HG03064 (cell line): Measurements from ENCODE around the gene SND1.

Experiments
- ATAC-seq: cut with Tn5 transposase; IDR thresholded peaks from one replicate; pipeline ENCODE4 v1.9.1; 2021; ENCODE audit warnings: low read depth; ENCODE audit not compliant: unreplicated experiment

Gene SND1

DNA sequence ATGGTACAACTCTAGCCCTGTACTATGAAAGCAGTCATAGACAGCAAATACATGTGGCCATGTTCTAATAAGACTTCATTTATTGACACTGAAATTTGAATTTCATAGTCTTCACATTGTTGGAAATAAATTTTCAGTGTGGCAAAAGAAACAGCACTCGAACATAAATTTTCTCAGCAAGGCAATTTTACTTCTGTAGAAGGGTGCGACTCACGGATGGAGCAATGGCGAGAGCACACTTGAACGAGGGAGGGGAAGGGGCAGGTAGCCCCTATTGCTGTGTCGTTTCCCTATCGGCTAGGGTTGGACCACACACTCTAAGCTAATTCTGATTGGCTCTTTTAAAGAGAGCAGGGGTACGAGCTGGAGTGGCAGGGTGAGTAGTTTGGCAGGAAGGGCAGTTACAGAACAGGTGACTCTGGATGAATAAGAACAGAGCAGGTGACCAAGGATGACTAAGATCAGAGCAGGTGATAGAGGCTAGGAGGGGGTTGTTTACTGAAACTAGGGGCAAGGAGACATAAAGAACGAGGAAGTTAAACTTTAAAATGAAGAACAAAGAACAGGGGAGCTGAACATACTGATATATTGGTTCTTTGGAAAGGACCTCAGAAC, 327.2 kb downstream of the SND1 start:
- no peak for ATAC-seq

DNA sequence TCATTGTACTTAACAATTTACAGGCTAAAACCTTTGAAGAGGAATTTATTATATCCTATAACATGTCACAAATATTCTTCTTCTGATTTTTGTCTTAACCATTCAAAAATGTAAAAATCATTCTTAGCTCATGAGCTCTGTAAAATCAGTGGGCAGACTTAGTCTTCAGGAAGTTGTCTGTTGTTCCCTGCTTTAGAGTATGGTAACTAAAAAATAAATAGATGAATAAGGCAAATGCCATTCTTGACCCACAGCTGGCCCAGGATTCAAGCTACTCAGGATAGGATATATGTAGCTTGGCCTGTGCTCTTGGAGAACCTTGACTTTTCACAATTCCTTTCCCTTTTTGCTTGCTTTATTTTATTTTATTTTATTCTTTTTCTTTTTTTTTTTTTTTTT, 327.7 kb downstream of the SND1 start:
- no peak for ATAC-seq

DNA sequence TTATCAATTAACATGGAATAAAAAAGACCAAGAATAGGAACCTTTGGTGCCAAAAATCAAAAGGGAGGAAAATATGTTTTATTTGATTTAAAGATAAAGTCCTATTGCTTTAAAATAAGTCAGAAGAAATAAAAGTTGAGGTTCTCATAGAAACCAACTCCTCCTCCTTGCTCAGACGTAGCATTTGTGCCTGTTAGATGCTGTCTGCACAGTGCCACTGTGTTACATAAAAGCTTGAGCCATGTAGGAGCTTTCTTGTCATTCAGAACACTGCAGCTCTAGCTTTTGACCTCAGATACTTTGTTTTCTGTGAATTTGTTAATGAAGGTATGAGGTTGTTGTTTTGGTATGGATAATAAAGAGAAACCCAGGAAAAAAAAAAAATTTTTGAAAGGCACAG, 328.9 kb downstream of the SND1 start:
- ATAC-seq = no peak

DNA sequence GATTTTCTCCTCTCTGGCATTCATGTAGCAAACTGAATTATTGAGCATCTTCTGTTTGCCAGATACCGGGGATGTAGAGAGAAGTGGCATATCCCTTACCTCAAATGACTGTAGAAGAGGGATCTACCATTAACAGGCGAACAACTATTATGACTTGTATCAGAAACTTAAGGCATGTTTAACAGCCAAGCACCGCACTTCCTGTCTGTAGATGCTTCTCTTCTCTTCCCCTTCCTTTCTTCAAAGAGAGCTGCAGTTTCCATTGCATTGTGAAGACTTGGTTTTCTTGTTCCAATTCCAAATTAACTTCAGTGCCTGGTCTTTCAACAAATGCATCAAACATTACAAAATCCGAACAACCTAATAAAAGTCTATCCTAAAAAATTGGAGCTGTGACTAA, 330.0 kb downstream of the SND1 start:
- no peak for ATAC-seq

DNA sequence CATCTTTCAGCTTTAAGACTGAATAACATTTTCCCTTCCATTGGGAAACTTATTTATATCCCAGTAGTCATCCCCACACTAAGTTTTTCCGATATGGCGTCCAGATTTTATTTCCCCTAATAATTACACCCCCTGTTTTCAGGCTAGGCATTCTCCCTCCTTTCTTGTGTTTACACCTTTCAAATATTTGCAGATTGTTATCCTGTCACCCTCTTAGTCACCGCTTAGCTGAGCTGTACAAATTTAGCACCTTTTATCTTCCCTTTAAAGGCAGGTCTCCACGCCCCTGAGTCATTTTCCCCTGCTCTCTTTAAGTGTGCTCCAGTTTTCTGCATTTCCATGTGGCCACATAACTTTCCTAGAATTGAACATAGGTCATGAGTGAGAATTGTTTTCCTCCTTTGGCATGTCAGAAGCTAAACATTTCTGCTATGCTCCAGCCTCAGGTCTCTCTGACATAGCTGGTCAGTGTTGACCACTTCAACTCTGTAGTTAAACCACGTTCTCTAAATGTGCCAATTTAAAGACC, 331.9 kb downstream of the SND1 start:
- ATAC-seq = no peak

DNA sequence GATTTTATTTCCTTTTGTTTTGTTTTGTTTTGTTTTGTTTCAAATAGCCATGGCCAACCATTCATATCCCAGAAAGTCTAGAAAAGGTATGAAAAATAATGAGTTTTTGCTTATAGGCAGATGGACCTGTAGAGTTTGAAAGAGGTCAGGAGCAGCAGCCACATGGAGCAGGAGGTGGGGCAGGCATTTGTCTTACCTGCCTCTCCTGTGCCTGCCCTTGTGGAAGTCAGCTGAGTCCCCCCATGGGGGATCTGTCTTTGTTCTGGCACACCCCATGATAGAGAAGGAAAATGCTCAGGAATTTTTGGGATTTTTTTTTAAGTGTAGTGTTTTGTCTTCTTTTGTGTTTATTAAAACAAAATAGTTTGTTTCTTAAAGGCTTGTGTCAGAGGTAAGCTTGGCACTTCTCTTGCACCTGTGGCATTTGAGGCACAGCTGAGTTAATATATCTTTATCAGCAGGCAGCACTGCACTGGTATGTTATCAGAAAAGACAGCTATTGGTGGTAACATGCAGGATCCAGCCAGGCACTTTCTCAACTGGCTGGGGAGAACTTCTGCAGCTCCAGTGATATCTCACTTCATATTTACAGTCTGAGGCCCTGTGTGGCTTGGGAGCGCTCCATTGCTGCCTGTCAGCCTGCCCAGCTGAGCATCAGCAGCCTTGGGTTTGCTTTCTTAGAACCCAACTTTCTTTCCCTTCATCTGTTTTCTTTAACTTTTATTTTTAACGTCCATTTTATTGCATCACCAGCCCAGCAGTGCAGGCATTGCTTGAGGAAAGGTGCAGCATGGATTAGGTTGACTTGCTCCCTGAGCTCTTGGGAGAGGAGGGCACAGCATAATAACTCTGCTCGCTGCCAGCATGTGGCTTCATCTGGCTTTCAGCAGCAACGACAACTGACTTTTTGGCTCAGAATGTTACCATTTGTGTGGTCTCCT, 334.9 kb downstream of the SND1 start:
- ATAC-seq = no peak

DNA sequence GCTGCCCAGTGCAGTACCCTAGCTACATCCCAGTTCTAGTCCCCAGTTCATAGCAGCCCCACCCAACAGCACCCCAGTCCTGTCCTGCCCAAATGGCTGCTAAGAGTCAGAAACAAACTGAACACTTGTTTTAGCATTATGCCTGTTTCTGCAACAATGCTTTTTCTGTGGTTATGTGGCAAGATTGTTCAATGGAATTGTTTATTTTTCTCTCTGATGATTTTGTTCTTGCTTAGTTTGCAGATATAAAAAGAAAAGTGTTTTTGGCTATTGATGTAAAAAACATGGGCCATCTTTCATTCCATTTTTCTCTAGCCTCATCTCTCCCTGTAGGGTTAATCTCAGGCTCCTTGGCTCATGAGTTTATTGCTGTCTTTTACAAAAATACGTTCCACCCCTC, 336.8 kb downstream of the SND1 start:
- ATAC-seq = no peak

DNA sequence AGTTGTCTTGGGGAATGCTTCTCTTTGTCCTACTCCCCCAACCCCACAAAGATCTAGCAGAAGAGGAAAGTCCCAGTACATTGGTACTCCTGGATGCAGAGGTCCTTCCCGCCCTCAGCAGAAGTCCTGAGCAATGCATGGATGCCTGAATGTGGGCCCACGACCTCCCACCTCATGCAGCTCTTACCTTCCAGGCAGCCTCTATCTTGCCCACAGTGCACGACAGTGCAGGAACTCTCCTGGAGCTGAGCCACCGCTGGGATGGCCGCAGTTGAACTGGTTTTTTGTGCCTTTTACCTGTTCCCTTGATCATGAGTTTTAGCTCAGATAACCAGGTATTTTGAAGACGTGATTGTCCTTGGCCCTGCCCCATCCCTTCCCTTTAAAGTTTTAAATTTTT, 341.3 kb downstream of the SND1 start:
- no peak for ATAC-seq

DNA sequence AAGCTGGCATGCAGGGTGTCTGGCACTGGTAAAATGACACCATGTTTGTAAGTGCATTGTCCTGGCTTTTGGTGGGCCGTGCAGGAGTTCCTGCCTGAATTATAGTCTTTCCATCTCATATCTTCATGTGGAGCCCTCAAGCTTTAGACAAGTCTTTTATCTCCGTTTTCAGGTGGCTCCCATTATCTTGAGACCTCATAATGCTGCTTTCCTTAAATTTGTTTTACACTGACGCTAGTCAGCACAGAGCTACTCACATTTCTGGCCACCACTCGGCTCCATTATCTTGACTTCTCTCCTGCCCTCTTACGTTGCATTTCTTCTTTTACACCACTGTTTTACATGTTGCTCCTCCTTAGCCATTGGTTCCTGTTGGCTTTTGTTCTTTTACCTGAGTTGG, 342.0 kb downstream of the SND1 start:
- ATAC-seq = no peak

DNA sequence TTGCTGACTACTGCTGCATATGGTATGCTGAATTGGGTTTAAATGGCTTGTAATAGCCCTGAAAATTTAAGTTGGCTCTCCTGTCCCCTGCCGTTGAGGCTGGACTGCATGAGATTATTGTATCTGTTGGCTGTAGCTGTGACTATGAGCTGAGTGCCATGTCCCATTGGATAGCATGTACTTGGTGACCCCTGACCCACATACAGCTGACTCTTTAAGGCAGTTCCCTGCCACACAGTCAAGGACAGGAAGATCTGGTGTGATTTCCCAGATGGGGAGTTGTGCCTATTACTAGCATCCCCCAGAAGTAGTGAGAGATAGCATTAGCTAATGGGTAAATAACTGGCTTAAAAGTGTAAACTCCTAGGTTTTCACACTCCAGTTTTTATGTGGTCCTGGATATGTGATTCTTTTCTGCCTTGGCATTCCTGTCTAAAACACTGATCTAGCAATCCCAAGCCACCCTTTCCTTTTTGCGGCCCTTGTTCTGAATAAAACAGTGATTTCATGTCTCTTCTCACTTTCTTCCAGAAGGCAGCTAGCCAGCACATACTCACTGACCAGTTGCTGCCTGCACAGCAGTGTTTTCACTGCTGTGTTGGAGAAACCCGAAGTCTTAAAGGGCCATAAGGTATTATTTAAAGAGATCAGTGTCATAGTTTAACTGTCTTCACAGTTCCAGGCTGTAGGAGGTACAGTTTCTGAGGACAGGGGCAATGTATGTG, 343.3 kb downstream of the SND1 start:
- no peak for ATAC-seq

DNA sequence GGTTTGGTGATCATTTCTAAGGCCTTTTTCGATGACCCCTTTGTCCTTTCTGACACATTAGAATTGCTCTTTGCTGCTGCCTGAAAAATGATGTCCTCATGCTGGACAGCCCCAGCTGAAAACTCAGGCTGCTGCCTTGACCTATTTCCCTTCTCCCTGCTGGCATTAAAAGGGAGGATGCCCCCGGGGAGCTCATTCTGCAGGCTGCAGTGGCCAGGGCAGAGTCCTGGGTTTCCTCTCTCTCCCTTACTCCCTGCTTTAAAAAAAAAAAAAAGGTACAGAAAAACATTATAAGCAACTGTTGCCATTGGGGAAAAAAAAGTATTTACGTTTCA, 343.9 kb downstream of the SND1 start:
- no peak for ATAC-seq

DNA sequence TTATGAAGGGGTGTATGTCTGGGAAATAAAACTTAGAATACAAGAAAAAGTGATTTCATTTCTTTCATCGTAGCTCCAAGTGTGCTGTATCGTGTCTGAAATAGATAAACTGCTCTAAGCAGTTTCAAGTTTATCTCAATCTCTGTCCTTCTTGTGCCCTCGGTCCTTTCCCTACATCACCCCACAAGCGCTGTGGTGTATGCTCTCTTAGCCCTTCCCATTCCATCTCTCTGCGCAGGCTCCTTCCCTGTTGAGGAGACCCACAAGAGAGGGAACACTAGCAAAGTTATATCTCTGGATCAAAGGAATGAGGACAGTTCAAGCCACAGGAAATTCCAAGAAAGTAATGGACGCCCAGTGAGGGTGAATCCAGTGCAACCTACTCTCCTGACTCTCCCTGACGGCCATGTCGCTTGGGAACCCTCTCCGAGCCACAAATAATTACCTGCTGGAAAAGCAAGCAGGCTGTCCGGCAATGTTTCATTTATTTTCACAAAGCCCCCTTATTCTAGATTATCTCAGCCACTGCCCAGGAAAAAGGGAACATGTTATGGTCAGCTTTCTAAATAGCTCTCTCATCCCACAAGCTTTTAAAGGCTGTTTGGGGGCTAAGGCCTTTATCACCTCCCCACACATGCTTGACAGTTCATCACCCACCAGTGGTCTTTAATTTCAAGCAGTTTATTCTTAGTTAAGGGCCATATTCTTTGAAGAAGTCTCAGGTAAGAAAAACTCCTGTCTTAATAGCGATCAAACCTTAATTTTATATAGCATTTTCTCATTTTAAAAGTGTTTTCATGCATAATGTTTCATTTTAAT, 344.5 kb downstream of the SND1 start:
- ATAC-seq = no peak

DNA sequence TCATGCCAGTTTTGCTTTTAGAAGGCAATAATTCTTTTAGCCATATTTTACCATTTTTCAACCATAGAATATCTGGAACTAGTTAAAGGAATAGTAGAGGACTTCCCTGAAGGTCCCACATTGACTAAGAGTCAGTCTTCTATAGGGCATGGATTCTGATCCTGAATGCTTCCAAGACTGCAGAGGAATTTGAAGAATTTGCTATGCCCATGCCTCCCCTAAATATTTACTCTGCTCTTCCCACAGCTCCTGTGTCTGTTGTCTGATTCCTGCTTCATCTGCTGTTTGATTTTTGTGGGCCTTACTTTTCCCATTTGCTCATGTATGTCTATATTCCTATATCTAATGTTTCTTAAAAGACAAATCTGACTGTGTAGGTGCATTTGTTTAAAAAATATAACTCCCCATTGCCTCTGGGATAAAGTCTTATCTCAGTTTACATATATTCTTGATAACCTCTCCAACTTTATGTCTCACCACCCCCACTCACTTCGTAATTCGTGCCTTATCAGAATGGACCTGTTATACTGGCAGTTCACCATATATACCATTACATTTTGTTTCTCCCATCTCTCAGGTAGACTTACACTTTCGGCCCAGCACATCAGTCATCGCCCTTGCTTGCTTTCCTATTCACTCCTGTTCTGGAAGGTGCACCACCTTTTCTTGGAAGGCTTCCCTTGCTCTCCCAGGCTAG, 345.4 kb downstream of the SND1 start:
- no peak for ATAC-seq

DNA sequence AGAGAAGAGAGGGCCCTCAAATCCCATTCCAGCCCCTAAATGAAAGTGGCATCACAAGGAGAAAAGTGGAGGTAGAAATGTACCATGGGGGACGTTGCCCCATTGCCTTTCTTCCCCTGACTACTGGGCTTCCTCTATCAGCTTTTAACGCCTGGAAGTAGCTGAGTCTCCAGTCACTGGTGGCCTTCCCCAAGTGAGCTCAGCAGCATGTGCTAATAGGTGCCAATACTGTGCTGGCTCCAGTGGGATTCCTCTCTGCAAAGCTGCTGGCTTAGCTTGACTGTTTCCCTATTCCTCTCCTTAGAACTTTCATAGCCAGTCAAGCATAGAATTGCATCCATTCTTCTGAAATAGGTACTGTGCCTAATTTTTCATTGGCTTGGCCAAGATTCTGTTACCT, 346.7 kb downstream of the SND1 start:
- ATAC-seq = no peak

DNA sequence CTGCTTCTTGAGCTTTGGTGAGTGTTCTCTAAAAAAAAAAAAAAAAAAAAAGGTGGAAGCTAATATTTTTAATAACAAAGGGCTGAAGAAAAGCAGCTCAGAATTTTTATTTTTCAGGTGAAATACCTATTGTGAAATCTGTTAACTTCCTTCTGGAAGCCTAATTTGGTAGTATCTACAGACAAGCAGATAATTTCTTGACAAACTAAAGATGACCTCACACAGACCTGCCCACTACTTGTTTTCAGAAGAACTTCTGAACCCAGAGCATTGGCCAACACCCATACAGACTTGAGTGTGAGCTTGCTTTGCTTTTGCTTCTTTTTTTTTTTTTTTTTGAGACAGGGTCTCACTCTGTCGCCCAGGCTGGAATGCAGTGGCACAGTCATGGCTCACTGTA, 348.1 kb downstream of the SND1 start:
- ATAC-seq = no peak

DNA sequence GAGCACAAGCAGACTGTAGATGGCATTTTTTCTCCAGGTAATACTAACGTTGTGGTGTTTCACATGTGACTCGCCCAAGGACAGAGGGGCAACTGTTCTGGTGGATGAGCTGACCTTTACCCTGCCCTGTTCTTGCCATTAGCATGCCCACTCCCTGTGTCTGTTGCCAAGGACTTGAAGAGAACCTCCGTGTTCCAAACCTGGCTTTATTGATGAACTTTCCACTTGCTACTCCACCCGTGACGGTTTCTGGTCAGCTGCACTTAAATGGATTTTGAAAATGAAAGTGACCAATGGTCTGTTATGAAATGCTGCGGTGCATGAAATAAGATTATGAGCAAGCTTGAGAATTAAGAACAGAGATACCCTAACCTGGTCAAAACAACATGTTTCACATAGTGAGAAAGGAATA, 348.9 kb downstream of the SND1 start:
- ATAC-seq = peak; percentile 51

DNA sequence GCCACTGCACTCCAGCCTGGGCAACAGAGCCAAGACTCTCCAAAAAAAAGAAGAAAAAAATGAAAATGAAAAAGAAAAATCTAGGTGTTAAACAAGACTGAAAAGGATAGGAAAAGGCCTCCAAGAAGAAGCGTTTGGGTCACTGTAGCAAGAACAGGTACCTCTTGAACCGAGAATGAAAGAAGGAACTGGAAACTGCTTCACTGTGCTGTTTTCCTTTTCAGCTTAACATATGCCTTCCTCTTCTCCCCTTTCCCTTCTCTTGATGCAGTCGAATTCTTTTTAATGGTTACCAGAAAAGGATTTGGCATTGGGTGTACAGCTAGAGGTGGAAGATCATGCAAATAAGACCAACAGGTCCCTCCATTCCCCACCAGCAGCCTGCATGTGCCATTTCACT, 351.2 kb downstream of the SND1 start:
- peak; percentile 63 for ATAC-seq

DNA sequence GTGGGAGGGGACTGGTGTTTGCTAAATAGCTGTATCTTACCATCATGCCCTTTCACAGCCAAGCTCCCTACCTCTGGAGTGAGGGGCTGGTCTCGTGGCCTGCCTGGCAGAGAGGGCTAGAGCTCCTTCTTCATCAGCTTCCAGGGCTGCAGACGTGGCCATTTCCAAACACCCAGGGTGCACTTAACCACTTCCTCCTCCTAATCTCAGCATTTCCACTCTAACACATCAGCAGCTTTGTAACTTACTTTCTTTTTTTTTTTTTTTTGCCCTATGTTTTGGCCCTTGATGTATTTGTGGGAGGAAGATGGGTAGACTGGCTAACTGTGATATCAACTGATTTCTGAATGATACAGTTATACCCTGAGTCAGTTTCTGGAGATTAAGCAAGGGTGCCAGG, 351.8 kb downstream of the SND1 start:
- ATAC-seq = no peak

DNA sequence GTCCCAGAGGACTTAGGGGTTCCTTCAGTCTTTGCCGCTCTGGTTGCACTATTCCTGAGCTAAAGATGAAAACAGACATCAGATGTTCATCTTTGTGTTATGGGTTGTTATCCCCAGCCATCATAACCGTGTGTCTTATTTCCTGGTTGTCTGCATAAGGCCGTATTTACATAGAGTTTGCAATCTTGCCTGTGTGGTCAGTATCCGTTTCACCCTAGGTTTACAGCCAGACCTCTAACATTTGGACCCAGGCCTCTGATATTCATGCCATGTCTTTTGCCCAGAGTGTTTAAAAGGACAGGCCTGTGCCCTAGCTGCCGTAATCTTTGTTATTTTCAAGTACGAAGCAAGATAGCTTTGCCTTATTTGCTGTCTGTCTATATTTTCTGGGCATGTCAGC, 352.6 kb downstream of the SND1 start:
- no peak for ATAC-seq

DNA sequence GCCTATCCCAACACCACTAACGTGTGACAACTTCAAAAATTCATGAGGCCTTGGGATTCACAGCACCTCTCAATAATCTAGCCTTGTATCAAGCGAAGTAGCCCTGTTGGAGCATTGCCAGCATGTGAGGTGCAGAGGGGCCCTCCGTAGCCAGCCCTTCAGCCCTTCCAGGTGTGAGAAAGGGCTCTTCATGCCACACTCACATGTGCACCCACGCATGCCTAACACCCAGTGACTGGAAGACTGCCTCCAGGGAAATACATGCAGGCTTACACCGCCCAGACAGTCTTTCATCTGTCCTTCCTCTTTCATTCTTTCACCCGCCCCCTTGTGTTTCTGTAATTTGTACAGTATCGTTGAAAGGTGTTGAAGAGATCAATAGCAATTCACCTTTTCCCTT, 353.1 kb downstream of the SND1 start:
- ATAC-seq = no peak
